ENCODE results near the gene ZNF799. TPM values are rescaled to one million over a fixed set of nuclear protein-coding genes. Genes with fewer than 3 reads are reported as not detected.
A peak's percentile ranks its signal among the peaks of the same experiment; 100 is the strongest.
"Not testable (repeated sequence)": the region's sequence is repeated elsewhere in the genome, so short reads cannot be mapped to it uniquely, and the experiment has no call there.

The ZNF799 gene
- 2.3 and 3.9 TPM in 2 replicates for total RNA-seq
- polyA plus RNA-seq: 1.8 and 4.1 TPM in 2 replicates

DNA sequence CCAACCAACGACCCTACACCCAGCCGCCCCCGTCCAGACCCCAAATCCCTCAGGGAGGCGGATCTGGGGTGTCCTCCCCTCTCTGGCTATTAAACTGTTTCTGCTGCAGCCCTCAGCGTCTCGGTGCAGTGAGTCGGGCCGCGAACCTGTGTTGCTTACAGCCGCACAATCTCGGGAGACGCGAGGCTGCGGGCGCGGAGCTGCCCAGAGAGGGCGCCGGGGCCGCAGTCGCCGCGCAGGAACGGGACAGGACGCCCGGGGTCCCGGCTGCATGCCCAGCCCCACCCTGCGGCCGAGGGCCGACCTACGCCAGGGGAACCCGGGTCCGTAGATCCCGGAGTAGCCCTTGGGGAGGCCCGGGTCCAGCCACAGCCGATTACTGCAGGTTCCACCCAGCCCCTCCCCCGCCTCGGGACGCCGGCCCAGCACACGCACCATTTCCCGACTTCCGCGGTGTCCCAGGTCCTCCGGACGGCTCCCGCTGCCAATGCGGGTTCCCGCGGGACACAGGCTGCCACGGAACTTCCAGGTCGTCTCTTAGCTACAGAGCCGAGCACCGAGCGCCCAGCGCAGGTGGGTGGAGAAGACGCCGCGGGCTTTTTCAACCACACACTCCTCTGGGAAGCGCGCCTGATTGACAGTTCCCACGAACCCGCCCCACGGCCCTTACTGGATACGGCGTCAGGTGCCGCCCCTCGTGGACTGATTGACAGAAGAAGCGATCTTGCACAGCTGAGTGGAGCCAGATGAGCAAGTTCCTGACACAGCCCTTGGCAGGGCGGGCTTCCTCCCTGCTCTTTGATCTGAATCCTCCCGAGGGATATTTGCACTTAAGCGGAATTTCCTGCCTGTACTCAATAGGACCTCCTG is at the start of gene ZNF799:
Gene ZNF799 (minus strand): TSS at position 639 of the 870 bp plus-strand sequence. CDS start 201 bp downstream, at position 438.
- H3K36me3 ChIP-seq: no peaks in the 10 kb centered on the region
- H3K4me3 ChIP-seq: peak within 1 kb of the TSS; percentile 54
- no peaks in the 10 kb centered on the region for H3K4me1 ChIP-seq (ENCODE audit: low read depth)
- peak within 1 kb of the TSS; percentile 82 for H3K27ac ChIP-seq
- peak; percentile 1 for TF ChIP-seq CTCF (IDR thresholded peaks at IDR 0.05; ENCODE audit: low read depth, low read length)
- peak; percentile 93 to 99 for DNase-seq (ENCODE audit: low read depth in 1 of 2, low spot score in 1 of 2)
- H3K9me3 ChIP-seq (ENCODE audit: low read depth): no peaks in the 10 kb centered on the region
- H3K27me3 ChIP-seq: no peaks in the 10 kb centered on the region

DNA sequence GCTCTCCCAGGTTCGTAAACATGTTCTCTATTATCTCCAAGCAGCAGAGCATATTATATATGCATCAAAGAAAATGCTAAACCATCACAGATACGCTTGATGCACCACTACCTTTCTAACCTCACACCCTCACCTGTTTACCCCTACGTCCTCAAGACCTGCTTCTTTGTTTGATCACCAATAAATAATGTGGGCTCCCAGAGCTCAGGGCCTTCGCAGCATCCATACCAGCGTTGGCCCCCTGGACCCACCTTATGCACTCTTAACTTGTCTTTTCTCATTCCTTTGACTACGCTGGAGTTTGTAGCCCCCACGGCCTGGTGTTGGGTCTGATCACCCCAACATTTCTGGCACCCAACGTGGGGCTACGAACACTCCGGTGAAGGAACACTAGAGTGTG is 49.8 kb upstream of the ZNF799 start:
- TF ChIP-seq CTCF (IDR thresholded peaks at IDR 0.05; ENCODE audit: low read depth, low read length): no peak
- Histone ChIP-seq H3K27me3 (no peaks in the 10 kb centered on the region), H3K9me3 (ENCODE audit: low read depth) (no peaks in the 10 kb centered on the region), H3K27ac (no peak overlapping the region), H3K4me1 (ENCODE audit: low read depth) (no peaks in the 10 kb centered on the region), H3K36me3 (no peaks in the 10 kb centered on the region), H3K4me3 (no peak overlapping the region)
- no peak for DNase-seq (ENCODE audit: low read depth in 1 of 2, low spot score in 1 of 2)

DNA sequence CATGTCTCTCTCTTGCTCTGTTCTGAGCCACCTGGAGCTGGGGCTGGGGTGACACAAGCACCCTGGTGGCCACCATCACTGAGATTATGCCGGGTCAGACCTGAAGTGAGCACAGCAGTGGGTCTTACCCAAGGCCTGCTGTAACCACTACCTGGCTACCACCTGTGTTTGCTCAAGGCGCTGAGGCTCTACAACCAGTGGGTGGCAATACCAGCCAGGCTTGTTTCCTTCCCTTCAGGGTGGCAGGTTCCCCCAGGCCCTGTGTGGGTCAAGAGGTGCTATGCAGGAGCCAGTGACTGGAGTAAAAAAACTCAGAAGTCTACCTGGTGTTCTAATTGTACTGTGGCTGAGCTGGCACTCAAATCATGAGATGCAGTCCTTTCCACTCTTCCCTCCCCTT is 47.7 kb upstream of the ZNF799 start:
- TF ChIP-seq CTCF (IDR thresholded peaks at IDR 0.05; ENCODE audit: low read depth, low read length): no peak
- Histone ChIP-seq H3K36me3 (no peaks in the 10 kb centered on the region), H3K4me3 (no peak overlapping the region), H3K4me1 (ENCODE audit: low read depth) (no peaks in the 10 kb centered on the region), H3K27me3 (no peaks in the 10 kb centered on the region), H3K27ac (no peak overlapping the region), H3K9me3 (ENCODE audit: low read depth) (no peaks in the 10 kb centered on the region)
- no peak for DNase-seq (ENCODE audit: low read depth in 1 of 2, low spot score in 1 of 2)

- DNase-seq (ENCODE audit: low read depth in 1 of 2, low spot score in 1 of 2): peak; percentile 98
- Histone ChIP-seq H3K4me3 (peak within 1 kb of the TSS; percentile 91), H3K9me3 (ENCODE audit: low read depth) (no peaks in the 10 kb centered on the region), H3K27ac (peak within 1 kb of the TSS; percentile 88), H3K4me1 (ENCODE audit: low read depth) (no peaks in the 10 kb centered on the region), H3K36me3 (no peaks in the 10 kb centered on the region), H3K27me3 (no peaks in the 10 kb centered on the region)
- peak; percentile 12 for TF ChIP-seq CTCF (IDR thresholded peaks at IDR 0.05; ENCODE audit: low read depth, low read length)
These were observed 39.7 kb upstream of the ZNF799 start, which contains the start of gene ZNF443 for GRCh38 chr19:12440541-12441316. ZNF443 (minus strand) TSS chr19:12441021; CDS start chr19:12440914, 107 bp downstream.

DNA sequence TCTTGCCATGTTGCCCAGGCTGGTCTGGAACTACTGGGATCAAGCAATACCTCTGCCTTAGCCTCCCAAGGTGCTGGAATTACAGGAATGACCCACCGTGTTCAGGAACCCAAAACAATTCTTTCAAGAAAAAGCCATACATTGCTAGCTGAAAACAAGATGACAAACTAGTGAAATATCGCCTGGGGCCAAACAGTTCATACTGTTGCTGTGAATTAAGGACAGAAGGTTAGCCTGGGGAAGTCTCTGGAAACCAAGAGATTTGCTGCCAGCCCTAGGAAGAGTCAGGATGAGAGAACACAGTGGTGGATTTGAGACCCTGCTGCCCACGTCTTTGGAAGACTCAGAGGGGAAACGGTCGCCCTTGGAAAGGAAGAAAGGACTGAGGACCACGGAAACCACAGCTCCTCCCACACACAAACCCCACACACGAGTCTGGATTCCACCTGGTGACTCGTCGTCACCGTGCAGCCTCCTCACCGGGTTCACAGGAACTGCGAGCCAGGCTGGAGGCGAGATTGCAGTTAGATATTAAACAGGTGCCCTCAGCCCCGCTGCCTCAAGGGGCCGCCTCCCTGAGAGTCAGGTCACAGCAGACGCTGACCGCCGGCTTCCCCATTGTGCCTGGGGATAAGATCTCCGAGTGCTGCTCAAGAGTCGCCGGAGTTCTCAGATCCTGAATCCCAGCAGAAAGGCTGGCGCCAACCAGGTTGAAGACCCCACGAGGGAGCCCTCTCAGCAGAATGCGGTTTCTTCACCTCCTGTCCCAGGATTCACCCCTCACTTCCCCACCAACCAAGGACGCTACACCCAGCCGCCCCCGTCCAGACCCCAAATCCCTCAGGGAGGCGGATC is 38.8 kb upstream of the ZNF799 start:
- DNase-seq (ENCODE audit: low read depth in 1 of 2, low spot score in 1 of 2): peak; percentile 12 to 48
- H3K4me3 ChIP-seq: peak overlapping the region; percentile 91
- H3K27ac ChIP-seq: peak overlapping the region; percentile 88
- not testable (repeated sequence) for H3K4me1 ChIP-seq (ENCODE audit: low read depth); H3K36me3 ChIP-seq; H3K9me3 ChIP-seq (ENCODE audit: low read depth); H3K27me3 ChIP-seq

DNA sequence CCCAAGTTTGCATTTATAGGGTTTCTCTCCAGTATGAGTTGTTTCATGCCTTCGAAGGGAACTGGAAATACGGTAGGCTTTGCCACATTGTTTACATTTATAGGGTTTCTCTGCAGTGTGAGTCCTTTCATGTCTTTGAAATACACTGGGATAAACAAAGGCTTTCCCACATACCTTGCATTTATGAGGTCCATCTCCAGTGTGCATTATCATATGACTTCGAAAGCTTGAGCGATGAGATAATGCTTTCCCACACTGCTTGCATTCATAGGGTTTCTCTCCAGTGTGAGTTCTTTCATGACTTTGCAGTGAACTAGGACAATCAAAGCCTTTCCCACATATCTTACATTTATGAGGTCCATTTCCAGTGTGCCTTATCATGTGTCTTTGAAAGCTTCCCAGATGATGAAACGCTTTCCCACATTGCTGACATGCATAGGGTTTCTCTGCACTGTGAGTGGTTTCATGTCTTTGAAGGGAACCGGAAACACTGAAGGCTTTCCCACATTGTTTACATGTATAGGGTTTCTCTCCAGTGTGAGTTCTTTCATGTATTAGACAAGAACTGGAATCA is 29.7 kb upstream of the ZNF799 start:
- not testable (repeated sequence) for H3K36me3 ChIP-seq; H3K27ac ChIP-seq; H3K4me3 ChIP-seq; H3K4me1 ChIP-seq (ENCODE audit: low read depth); H3K9me3 ChIP-seq (ENCODE audit: low read depth); DNase-seq (ENCODE audit: low read depth in 1 of 2, low spot score in 1 of 2); H3K27me3 ChIP-seq
